Parathyroid adenoma (tissue), 2 donors: Measurements from ENCODE around the gene RAP1A.
"Not testable (repeated sequence)": the region's sequence is repeated elsewhere in the genome, so short reads cannot be mapped to it uniquely, and the experiment has no call there.

Source experiments
- H2AFZ ChIP-seq: fragments of 300-600 bp; sonication (generic); one replicate; pipeline ENCODE4 v1.7.0; 2017; ENCODE audit warnings: antibody characterized with exemption, mild to moderate bottlenecking
- H3K27ac ChIP-seq: fragments of 300-600 bp; sonication (generic); one replicate; pipeline ENCODE4 v1.7.0; 2017
- H3K27me3 ChIP-seq: fragments of 300-600 bp; sonication (generic); one replicate; pipeline ENCODE4 v1.7.0; 2017; ENCODE audit warnings: low read length; ENCODE audit not compliant: control insufficient read depth, insufficient read depth
- H3K36me3 ChIP-seq: fragments of 300-600 bp; sonication (generic); one replicate; pipeline ENCODE4 v1.7.0; 2017; ENCODE audit warnings: low read length; ENCODE audit not compliant: control insufficient read depth, insufficient read depth
- H3K4me1 ChIP-seq: fragments of 300-600 bp; sonication (generic); one replicate; pipeline ENCODE4 v1.7.0; 2017; ENCODE audit warnings: control low read depth
- H3K4me2 ChIP-seq: fragments of 300-600 bp; sonication (generic); one replicate; pipeline ENCODE4 v1.7.0; 2017; ENCODE audit warnings: low read length
- H3K4me3 ChIP-seq: fragments of 300-600 bp; sonication (generic); one replicate; pipeline ENCODE4 v1.7.0; 2017; ENCODE audit warnings: low read depth, low read length
- H3K79me2 ChIP-seq: fragments of 300-600 bp; sonication (generic); one replicate; pipeline ENCODE4 v1.7.0; 2017; ENCODE audit warnings: control low read depth
- H3K9ac ChIP-seq: fragments of 300-600 bp; sonication (generic); one replicate; pipeline ENCODE4 v1.7.0; 2017; ENCODE audit warnings: mild to moderate bottlenecking
- H3K9me3 ChIP-seq: fragments of 300-600 bp; sonication (generic); one replicate; pipeline ENCODE4 v1.7.0; 2017; ENCODE audit warnings: low read length; ENCODE audit not compliant: control insufficient read depth
- CTCF ChIP-seq: fragments of 300-600 bp; sonication (generic); IDR thresholded peaks from one replicate; pipeline ENCODE4 v1.7.0; 2017; ENCODE audit warnings: antibody characterized with exemption, mild to moderate bottlenecking
- donor health status: primary hyperparathyroidism.

RAP1A gene

GRCh38 chr1:111738133-111738435 is 118.5 kb downstream of the RAP1A start:
- H3K27ac ChIP-seq: peak overlapping the region; percentile 8
- H3K79me2 ChIP-seq: no peaks in the 10 kb centered on the region
- no peaks in the 10 kb centered on the region for H3K27me3 ChIP-seq
- no peak overlapping the region for H3K9ac ChIP-seq
- H3K4me3 ChIP-seq: peak overlapping the region; percentile 56
- no peaks in the 10 kb centered on the region for H3K9me3 ChIP-seq
- TF ChIP-seq CTCF: no peak
- H3K4me2 ChIP-seq: peak overlapping the region; percentile 84
- H3K4me1 ChIP-seq: no peaks in the 10 kb centered on the region
- H2AFZ ChIP-seq: peak overlapping the region; percentile 79
- H3K36me3 ChIP-seq: no peaks in the 10 kb centered on the region

GRCh38 chr1:111738436-111739193 is 119.0 kb downstream of the RAP1A start:
- H3K9me3 ChIP-seq: no peaks in the 10 kb centered on the region
- no peak overlapping the region for H3K9ac ChIP-seq
- no peaks in the 10 kb centered on the region for H3K36me3 ChIP-seq
- no peaks in the 10 kb centered on the region for H3K4me1 ChIP-seq
- peak overlapping the region; percentile 84 for H3K4me2 ChIP-seq
- peak overlapping the region; percentile 79 for H2AFZ ChIP-seq
- H3K4me3 ChIP-seq: peak overlapping the region; percentile 56
- H3K79me2 ChIP-seq: no peaks in the 10 kb centered on the region
- H3K27me3 ChIP-seq: no peaks in the 10 kb centered on the region
- no peak for TF ChIP-seq CTCF
- peak overlapping the region; percentile 78 for H3K27ac ChIP-seq

GRCh38 chr1:111739194-111739924 is 119.8 kb downstream of the RAP1A start, which contains the start of gene INKA2:
INKA2 (minus strand) TSS chr1:111739395; CDS start chr1:111739242, 153 bp downstream.
- Histone ChIP-seq H3K27ac (peak within 1 kb of the TSS; percentile 78), H3K4me3 (peak within 1 kb of the TSS; percentile 56), H3K4me1 (no peaks in the 10 kb centered on the region), H3K9ac (no peak within 1 kb of the TSS), H3K4me2 (peak within 1 kb of the TSS; percentile 84), H3K79me2 (no peaks in the 10 kb centered on the region), H3K27me3 (no peaks in the 10 kb centered on the region), H3K36me3 (no peaks in the 10 kb centered on the region), H2AFZ (peak within 1 kb of the TSS; percentile 79), H3K9me3 (no peaks in the 10 kb centered on the region)
- TF ChIP-seq CTCF: no peak

GRCh38 chr1:111739925-111740765 is 120.6 kb downstream of the RAP1A start:
- Histone ChIP-seq H3K4me3 (peak overlapping the region; percentile 56), H3K36me3 (no peaks in the 10 kb centered on the region), H3K27me3 (no peaks in the 10 kb centered on the region), H3K9ac (no peak overlapping the region), H3K9me3 (no peaks in the 10 kb centered on the region), H3K79me2 (no peaks in the 10 kb centered on the region), H2AFZ (peak overlapping the region; percentile 79), H3K4me2 (peak overlapping the region; percentile 84), H3K27ac (peak overlapping the region; percentile 78), H3K4me1 (no peaks in the 10 kb centered on the region)
- TF ChIP-seq CTCF: no peak

GRCh38 chr1:111742292-111742691 is 122.7 kb downstream of the RAP1A start:
- not testable (repeated sequence) for H3K27ac ChIP-seq

More at GRCh38 chr1:111742292-111742691, 122.7 kb downstream of the RAP1A start:
- H3K9ac ChIP-seq, H3K27me3 ChIP-seq, H3K79me2 ChIP-seq, H3K36me3 ChIP-seq, H2AFZ ChIP-seq, H3K4me3 ChIP-seq, H3K4me2 ChIP-seq, H3K9me3 ChIP-seq, H3K4me1 ChIP-seq: not testable (repeated sequence)
